ENCODE measurements around the gene KCNK16.

DNA sequence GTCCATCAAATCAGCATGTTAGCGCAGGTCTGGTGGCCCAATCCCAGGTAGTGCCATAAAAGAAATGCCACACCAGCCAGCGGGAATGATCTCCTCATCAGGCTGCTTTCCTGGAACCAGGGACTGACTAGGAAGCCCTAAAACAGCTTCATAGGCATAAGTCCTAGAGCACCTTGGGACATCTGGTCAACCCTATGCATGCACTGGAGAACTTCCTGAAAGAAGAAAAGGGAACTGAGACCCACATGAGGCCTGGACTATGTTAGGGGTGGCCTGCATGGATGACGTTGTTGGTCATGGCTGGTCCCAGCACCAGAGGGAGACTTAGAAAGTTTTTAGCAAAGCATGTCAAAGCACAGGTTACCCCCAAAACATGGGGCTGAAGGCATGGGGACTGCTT lies 7.6 kb upstream of the KCNK16 start:
- TF ChIP-seq, protein P1, sequence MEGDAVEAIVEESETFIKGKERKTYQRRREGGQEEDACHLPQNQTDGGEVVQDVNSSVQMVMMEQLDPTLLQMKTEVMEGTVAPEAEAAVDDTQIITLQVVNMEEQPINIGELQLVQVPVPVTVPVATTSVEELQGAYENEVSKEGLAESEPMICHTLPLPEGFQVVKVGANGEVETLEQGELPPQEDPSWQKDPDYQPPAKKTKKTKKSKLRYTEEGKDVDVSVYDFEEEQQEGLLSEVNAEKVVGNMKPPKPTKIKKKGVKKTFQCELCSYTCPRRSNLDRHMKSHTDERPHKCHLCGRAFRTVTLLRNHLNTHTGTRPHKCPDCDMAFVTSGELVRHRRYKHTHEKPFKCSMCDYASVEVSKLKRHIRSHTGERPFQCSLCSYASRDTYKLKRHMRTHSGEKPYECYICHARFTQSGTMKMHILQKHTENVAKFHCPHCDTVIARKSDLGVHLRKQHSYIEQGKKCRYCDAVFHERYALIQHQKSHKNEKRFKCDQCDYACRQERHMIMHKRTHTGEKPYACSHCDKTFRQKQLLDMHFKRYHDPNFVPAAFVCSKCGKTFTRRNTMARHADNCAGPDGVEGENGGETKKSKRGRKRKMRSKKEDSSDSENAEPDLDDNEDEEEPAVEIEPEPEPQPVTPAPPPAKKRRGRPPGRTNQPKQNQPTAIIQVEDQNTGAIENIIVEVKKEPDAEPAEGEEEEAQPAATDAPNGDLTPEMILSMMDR (conservative IDR thresholded peaks at IDR 0.05 in 1 of 2, IDR thresholded peaks at IDR 0.05 in 1 of 2; ENCODE audit: extremely low read depth in 1 of 2, insufficient read depth in 1 of 2, low read depth in 1 of 2, low read length in 2 of 2), result no peak
- no peak for TF ChIP-seq EZH2 (IDR thresholded peaks at IDR 0.05; ENCODE audit: borderline replicate concordance, low read length)

Data from mammary epithelial cell (primary cell).